Measurements from ENCODE around the gene GNAQ.
"Not testable (repeated sequence)": the region's sequence is repeated elsewhere in the genome, so short reads cannot be mapped to it uniquely, and the experiment has no call there.

GNAQ gene

DNA sequence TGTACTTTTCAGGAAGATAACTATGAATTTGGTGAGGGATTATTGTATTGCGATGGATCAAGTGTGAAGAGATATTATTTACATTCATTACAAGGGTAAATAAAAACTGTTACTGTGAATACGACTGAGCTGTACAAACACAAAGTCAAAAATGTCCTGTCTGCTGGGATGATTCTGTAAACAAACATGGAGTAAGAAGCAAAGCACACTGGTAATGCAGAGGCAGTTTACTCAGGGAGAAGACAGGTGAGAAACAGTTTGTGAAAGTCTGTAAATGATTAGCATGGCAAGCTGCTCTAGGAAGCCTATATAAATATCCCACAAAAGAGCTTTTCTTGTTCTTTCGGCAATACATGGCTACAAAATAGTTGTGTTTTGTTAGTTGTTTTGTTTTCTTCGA is 268.0 kb downstream of the GNAQ start:
- Mint-ChIP-seq H3K4me1 (ENCODE audit: low read depth in 2 of 2) (no peaks in the 10 kb centered on the region), H3K36me3 (ENCODE audit: insufficient read depth) (no peaks in the 10 kb centered on the region), H3K4me3 (no peak overlapping the region), H3K27ac (no peak overlapping the region), H3K9me3 (no peaks in the 10 kb centered on the region), H3K27me3 (no peaks in the 10 kb centered on the region)
- ATAC-seq (replicated peaks) (no peak), DNase-seq (no peak)

DNA sequence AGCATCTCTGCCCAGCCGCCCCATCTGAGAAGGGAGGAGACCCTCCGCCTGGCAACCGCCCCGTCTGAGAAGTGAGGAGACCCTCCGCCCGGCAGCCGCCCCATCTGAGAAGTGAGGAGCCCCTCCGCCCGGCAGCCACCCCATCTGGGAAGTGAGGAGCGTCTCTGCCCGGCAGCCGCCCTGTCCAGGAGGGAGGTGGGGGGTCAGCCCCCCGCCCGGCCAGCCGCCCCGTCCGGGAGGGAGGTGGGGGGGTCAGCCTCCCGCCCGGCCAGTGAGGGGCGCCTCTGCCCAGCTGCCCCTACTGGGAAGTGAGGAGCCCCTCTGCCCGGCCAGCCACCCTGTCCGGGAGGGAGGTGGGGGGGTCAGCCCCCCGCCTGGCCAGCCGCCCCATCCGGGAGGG is 270.7 kb downstream of the GNAQ start:
- not testable (repeated sequence) for H3K27me3 Mint-ChIP-seq; H3K27ac Mint-ChIP-seq; ATAC-seq (replicated peaks); H3K4me3 Mint-ChIP-seq; DNase-seq; H3K36me3 Mint-ChIP-seq (ENCODE audit: insufficient read depth); H3K9me3 Mint-ChIP-seq; H3K4me1 Mint-ChIP-seq (ENCODE audit: low read depth in 2 of 2)

DNA sequence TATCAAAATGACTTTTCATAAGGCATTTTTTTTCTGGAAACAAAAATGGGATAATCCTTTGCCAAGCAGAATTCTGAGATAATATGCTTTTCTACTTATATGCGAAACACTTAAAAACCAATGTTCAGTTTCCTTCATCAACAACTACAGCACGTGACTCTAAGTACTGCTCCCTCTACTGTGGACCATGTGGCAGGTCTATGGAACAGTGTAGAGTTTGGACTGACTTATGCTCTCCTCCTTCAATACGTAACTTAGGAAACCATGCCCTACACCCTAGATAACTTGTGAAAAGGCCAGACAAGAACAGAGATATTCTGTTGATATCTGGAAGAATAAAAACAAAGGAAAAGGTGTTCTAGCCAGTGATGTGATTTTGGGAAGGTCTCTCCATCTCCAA is 272.2 kb downstream of the GNAQ start:
- ATAC-seq (replicated peaks) (no peak), DNase-seq (no peak)
- no peaks in the 10 kb centered on the region for H3K36me3 Mint-ChIP-seq (ENCODE audit: insufficient read depth)
- H3K27ac Mint-ChIP-seq: no peak overlapping the region
- no peak overlapping the region for H3K4me3 Mint-ChIP-seq
- no peaks in the 10 kb centered on the region for H3K9me3 Mint-ChIP-seq
- peaks cover 0 to 1% of the 10 kb centered on the region in 2 donors for H3K4me1 Mint-ChIP-seq (ENCODE audit: low read depth in 2 of 2)
- no peaks in the 10 kb centered on the region for H3K27me3 Mint-ChIP-seq

DNA sequence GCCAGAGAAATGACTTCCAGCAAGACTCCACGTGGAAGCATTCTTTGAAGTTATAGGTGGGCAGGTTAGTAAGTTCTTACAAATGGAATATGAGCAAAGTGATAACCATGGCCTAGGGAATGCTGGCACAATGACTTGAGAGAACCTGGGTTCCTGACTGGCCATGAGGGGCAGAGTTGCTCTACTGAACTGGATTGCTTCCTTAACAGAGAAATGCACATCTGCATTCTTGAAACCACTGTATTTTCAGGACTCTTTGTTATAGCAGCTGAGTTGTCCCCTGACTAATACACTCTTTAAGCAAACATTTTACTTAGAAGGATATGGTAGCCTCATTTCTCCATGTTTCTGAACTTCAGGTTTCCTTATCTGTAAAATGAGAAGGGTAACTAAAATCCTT is 275.2 kb downstream of the GNAQ start:
- no peak for ATAC-seq (replicated peaks)
- H3K4me1 Mint-ChIP-seq (ENCODE audit: low read depth in 2 of 2): peaks cover 5 to 8% of the 10 kb centered on the region in 2 donors
- no peaks in the 10 kb centered on the region for H3K27me3 Mint-ChIP-seq
- no peaks in the 10 kb centered on the region for H3K36me3 Mint-ChIP-seq (ENCODE audit: insufficient read depth)
- no peak overlapping the region for H3K27ac Mint-ChIP-seq
- no peak overlapping the region for H3K4me3 Mint-ChIP-seq
- no peaks in the 10 kb centered on the region for H3K9me3 Mint-ChIP-seq
- DNase-seq: no peak

DNA sequence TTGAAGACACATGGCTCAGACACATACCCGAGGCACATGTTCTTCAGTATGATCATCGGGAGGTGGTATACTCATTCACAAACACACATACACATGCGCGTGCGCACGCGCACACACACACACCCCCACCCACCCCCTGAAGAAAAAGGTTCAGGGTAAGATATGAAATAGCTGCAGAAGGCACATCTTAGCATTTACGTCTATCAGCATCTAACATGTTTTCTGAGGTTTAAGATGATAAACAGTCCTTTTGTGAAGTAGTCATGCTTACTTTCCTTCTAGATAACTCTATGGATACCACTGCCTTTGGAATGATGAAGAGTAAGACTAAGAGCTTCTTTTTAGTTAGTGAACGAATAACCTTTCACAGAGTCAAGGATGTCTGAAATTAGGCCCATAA is 278.4 kb downstream of the GNAQ start:
- ATAC-seq (replicated peaks) (no peak), DNase-seq (no peak)
- no peak overlapping the region for H3K4me3 Mint-ChIP-seq
- no peak overlapping the region for H3K27ac Mint-ChIP-seq
- peaks cover 0 to 6% of the 10 kb centered on the region in 2 donors for H3K27me3 Mint-ChIP-seq
- H3K4me1 Mint-ChIP-seq (ENCODE audit: low read depth in 2 of 2): peaks cover 5 to 9% of the 10 kb centered on the region in 2 donors
- no peaks in the 10 kb centered on the region for H3K36me3 Mint-ChIP-seq (ENCODE audit: insufficient read depth)
- H3K9me3 Mint-ChIP-seq: no peaks in the 10 kb centered on the region

DNA sequence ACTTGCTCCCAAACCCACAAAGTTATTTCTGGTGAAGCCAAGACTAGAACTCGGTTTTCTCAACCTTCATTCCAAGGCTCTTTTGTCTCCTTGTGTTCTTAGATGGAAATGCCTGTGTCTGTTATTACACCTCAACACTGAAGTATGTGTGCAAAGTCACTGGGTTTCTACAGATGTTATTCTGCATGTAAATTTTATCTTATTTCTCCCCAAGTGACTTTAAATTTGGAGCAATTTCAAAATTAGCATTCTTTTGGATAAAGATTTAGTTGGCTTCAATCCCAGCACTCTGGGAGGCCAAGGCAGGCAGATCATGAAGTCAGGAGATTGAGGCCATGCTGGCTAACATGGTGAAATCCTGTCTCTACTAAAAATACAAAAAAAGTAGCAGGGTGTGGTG is 279.1 kb downstream of the GNAQ start:
- DNase-seq: no peak
- no peak overlapping the region for H3K4me3 Mint-ChIP-seq
- no peak overlapping the region for H3K27ac Mint-ChIP-seq
- H3K4me1 Mint-ChIP-seq (ENCODE audit: low read depth in 2 of 2): peaks cover 5 to 9% of the 10 kb centered on the region in 2 donors
- ATAC-seq (replicated peaks): no peak
- H3K36me3 Mint-ChIP-seq (ENCODE audit: insufficient read depth): no peaks in the 10 kb centered on the region
- H3K9me3 Mint-ChIP-seq: no peaks in the 10 kb centered on the region
- H3K27me3 Mint-ChIP-seq: peaks cover 0 to 6% of the 10 kb centered on the region in 2 donors

DNA sequence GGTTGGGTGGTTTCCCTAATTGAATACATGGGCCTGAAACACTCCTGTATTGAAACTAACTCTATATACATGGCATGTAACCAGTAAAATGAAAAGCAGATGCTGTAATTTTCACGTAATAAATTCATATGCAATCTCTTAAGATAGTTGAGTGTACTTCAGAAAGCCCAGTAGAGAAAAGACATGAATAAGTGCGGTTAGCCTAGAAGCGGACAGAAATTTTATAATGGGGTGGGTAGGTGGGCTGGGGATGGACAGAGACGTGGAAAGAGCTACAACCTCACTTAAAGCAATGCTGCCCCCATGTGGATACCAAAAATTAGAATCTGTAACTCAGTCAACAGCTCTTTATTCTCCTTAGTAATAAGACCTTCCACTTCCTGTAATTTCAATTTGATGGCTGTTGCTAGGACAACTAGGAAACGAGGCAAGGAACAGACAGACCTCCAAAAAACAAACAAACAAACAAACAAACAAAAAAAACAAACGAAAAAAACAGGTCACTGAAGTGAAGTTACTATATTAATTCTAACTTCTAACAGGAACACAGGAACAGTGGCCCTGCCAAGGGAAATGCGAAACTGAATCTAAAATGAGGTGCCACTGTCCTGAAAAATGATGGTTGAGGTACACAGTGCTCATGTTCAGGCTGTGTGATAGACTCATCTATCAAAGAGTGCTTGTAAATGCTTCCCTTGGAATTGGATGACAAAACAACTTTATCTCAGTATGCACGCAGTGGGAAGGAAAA is 280.1 kb downstream of the GNAQ start:
- ATAC-seq (replicated peaks) (peak; percentile 35), DNase-seq (no peak)
- no peak overlapping the region for H3K27ac Mint-ChIP-seq
- peaks cover 5 to 9% of the 10 kb centered on the region in 2 donors for H3K4me1 Mint-ChIP-seq (ENCODE audit: low read depth in 2 of 2)
- peaks cover 0 to 6% of the 10 kb centered on the region in 2 donors for H3K27me3 Mint-ChIP-seq
- H3K4me3 Mint-ChIP-seq: no peak overlapping the region
- H3K9me3 Mint-ChIP-seq: no peaks in the 10 kb centered on the region
- H3K36me3 Mint-ChIP-seq (ENCODE audit: insufficient read depth): peaks cover 3% of the 10 kb centered on the region

DNA sequence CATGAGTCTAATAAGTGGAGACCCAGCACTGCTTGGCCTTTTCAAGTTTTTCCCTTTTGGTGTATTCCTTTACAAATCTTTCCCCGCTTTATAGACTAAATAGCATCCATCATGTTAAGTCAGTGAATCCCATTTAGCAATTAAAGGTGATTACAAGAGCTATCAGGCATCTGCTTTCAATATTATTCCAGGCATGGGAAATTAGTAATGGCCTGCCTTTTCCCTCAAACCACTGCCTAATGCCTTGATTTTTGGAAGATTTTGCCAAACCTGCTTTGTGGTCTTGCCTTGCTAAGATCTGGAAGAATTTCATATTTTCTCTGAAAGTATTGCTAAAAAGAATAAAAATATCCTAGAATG is 280.6 kb downstream of the GNAQ start:
- Mint-ChIP-seq H3K4me3 (no peak overlapping the region), H3K4me1 (ENCODE audit: low read depth in 2 of 2) (peaks cover 5 to 9% of the 10 kb centered on the region in 2 donors)

DNA sequence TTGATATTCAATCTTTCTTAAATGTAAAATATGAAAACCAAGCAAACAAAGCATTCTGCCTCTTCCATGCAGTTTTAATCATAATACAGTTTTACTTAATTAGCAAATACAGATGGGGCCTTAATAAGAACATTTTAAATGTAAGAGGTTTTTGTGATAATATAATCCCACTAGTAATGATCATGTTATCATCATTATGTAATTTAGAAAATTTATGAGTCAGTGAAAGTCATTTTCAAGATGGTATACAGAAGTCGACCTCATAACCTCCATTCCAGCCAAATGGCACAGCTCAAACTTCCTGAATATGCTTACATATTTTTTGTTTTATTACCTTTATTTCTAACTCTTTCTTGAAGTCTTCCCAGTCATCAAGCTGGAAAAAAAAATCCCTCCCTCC is 281.3 kb downstream of the GNAQ start:
- Mint-ChIP-seq H3K27ac (no peak overlapping the region), H3K4me1 (ENCODE audit: low read depth in 2 of 2) (peaks cover 5 to 9% of the 10 kb centered on the region in 2 donors), H3K4me3 (no peak overlapping the region), H3K36me3 (ENCODE audit: insufficient read depth) (peaks cover 3% of the 10 kb centered on the region), H3K27me3 (peaks cover 0 to 6% of the 10 kb centered on the region in 2 donors), H3K9me3 (no peaks in the 10 kb centered on the region)
- DNase-seq (no peak), ATAC-seq (replicated peaks) (no peak)

More for the DNA sequence above, 280.6 kb downstream of the GNAQ start:
- H3K9me3 Mint-ChIP-seq: no peaks in the 10 kb centered on the region
- ATAC-seq (replicated peaks): no peak
- H3K36me3 Mint-ChIP-seq (ENCODE audit: insufficient read depth): peaks cover 3% of the 10 kb centered on the region
- H3K27ac Mint-ChIP-seq: no peak overlapping the region
- peaks cover 0 to 6% of the 10 kb centered on the region in 2 donors for H3K27me3 Mint-ChIP-seq
- DNase-seq: no peak

DNA sequence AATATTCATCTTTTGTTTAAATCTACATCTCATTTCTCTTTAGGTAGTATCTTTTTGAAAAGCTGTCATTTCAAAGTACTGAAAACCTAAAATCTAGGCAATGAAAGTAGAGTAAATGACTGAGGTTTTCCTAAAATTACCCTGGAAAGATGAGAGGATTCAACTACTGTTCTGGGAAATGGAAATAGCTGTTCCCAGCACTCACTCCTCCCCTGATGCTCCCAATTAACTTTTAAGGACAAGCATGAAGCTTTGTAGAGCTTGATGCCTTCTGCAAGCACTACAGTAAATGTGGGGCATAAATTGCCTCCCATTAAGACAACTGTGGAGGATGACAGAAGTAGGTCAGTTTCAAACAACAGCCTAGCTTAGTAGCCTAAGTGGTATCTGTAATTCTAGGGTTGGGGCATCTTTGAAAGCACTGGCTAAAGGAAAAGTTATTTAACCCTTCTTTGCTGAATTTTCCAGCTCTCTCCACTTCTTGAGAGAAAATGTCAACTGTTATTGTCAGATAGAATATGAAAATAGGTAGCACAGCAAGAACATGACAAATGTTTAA is 283.3 kb downstream of the GNAQ start:
- Mint-ChIP-seq H3K4me1 (ENCODE audit: low read depth in 2 of 2) (peaks cover 5 to 7% of the 10 kb centered on the region in 2 donors), H3K36me3 (ENCODE audit: insufficient read depth) (peaks cover 3% of the 10 kb centered on the region), H3K4me3 (no peak overlapping the region), H3K27me3 (peaks cover 0 to 6% of the 10 kb centered on the region in 2 donors), H3K27ac (no peak overlapping the region), H3K9me3 (no peaks in the 10 kb centered on the region)
- ATAC-seq (replicated peaks): no peak
- DNase-seq: no peak

DNA sequence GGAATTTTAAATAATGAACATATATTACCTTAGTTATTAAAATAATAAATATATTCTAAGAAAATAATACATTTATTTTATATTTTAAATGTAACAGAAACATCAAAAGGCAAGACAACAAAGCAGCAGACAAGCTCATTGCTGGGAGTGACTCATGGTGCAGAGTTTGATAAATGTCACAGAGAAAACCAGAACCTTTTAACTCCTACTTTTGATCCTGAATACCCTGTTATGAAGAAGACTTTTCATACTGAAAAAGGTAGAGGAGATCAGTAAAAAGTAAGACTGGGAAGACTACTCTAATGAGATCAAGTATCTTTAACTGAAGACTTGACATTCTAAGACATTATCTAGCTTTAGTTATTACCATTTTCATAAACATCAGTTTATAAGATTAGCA is 284.4 kb downstream of the GNAQ start:
- H3K9me3 Mint-ChIP-seq: no peaks in the 10 kb centered on the region
- H3K4me3 Mint-ChIP-seq: no peak overlapping the region
- H3K27ac Mint-ChIP-seq: no peak overlapping the region
- peaks cover 0 to 6% of the 10 kb centered on the region in 2 donors for H3K27me3 Mint-ChIP-seq
- ATAC-seq (replicated peaks) (no peak), DNase-seq (no peak)
- H3K4me1 Mint-ChIP-seq (ENCODE audit: low read depth in 2 of 2): peaks cover 5 to 7% of the 10 kb centered on the region in 2 donors
- H3K36me3 Mint-ChIP-seq (ENCODE audit: insufficient read depth): peaks cover 3% of the 10 kb centered on the region

DNA sequence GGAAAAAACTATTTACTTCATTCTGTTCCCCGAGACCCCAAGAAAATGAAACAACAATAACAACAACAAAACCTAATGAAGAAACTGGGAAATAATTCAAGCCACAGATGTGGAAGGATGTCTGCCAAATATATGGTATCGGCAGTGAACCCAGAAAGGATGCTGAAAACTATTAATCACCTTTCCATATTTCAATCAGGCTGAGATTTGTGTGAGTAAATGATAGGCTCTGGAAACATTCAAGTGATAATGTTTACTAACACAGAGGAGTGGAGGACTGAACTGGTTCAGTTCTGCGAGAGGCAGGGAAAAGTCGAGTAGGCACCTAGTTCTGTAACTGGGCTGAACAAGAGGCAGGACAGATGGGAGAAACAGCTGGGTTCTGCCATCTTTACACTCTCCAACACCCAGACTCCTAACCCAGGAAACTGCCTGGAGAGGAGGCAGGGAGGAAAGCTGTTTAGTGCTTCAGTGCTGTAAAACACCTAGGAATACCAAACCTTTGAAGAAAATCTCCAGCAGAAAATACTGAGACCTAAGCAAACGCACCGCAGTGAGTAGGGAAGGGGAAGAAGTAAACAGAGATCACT is 286.7 kb downstream of the GNAQ start:
- H3K9me3 Mint-ChIP-seq: no peaks in the 10 kb centered on the region
- no peak overlapping the region for H3K4me3 Mint-ChIP-seq
- H3K4me1 Mint-ChIP-seq (ENCODE audit: low read depth in 2 of 2): peaks cover 0 to 2% of the 10 kb centered on the region in 2 donors
- ATAC-seq (replicated peaks) (no peak), DNase-seq (no peak)
- H3K36me3 Mint-ChIP-seq (ENCODE audit: insufficient read depth): peaks cover 3% of the 10 kb centered on the region
- no peaks in the 10 kb centered on the region for H3K27me3 Mint-ChIP-seq
- peak overlapping the region in 1 of 2 donors; percentile 45 for H3K27ac Mint-ChIP-seq

DNA sequence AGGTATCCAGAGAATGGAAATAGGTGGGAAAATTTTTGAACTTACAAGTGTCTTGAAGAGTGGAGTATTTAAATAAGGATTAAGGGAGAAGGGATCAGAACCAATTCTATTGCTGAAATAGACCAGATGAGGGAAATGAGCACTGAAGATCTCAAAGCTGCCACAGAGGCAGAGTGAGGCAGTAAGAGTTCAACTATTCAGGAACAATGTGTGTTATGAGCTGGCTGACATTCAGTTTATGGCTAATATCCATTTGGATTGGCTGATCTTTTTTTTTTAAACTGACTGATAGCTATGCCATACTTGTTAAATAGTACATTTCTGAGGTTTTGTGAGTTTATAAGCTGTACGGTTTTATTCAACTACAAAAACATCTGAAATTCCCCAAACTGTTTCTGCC is 288.2 kb downstream of the GNAQ start:
- no peak for DNase-seq
- no peak overlapping the region for H3K27ac Mint-ChIP-seq
- H3K27me3 Mint-ChIP-seq: no peaks in the 10 kb centered on the region
- ATAC-seq (replicated peaks): no peak
- H3K4me3 Mint-ChIP-seq: no peak overlapping the region
- peaks cover 3% of the 10 kb centered on the region for H3K36me3 Mint-ChIP-seq (ENCODE audit: insufficient read depth)
- H3K9me3 Mint-ChIP-seq: no peaks in the 10 kb centered on the region
- peaks cover 0 to 2% of the 10 kb centered on the region in 2 donors for H3K4me1 Mint-ChIP-seq (ENCODE audit: low read depth in 2 of 2)

DNA sequence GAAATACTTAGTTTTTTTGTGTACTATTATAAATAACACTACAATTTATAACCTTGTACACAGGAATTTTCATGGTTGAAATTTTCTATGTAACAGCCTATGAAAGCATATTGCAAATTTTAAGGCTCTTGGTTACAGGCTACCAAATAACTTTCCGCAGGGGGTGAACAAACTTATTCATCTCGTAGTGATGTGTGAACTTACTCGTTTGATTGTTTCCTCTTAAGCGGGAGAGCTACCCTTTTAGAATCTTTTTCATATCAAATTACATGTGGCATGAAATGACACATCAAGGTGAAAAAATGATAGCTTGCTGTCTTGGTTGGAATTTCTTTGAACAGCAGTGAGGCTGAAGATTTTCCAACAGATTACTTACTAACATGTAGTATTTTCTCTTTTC is 292.7 kb downstream of the GNAQ start:
- H3K4me3 Mint-ChIP-seq: no peak overlapping the region
- ATAC-seq (replicated peaks): no peak
- no peak for DNase-seq

More for the DNA sequence above, 292.7 kb downstream of the GNAQ start:
- H3K9me3 Mint-ChIP-seq: no peaks in the 10 kb centered on the region
- H3K27me3 Mint-ChIP-seq: no peaks in the 10 kb centered on the region
- H3K36me3 Mint-ChIP-seq (ENCODE audit: insufficient read depth): no peaks in the 10 kb centered on the region
- no peak overlapping the region for H3K27ac Mint-ChIP-seq
- no peaks in the 10 kb centered on the region for H3K4me1 Mint-ChIP-seq (ENCODE audit: low read depth in 2 of 2)

Data from effector memory CD8-positive, alpha-beta T cell (primary cell).